Fibroblast of lung (primary cell): ENCODE data around the gene KRTCAP2.

ENCODE experiments used
- CTCF ChIP-seq, 2 donors: IDR thresholded peaks in 1 of 2; conservative IDR thresholded peaks in 1 of 2; 1 replicate in 1 of 2; 2 replicates in 1 of 2; pipeline ENCODE4 v1.5.1; 2011 to 2012; ENCODE audit warnings: low read length in 2 of 2, control low read depth in 1 of 2, inconsistent platforms in 1 of 2, low read depth in 1 of 2, mild to moderate bottlenecking in 1 of 2
- EZH2 ChIP-seq: IDR thresholded peaks from 2 replicates; pipeline ENCODE4 v1.5.1; 2012; ENCODE audit warnings: low read length, control low read depth, mild to moderate bottlenecking; ENCODE audit errors: missing control alignments

- TF ChIP-seq CTCF (conservative IDR thresholded peaks at IDR 0.05 in 1 of 2, IDR thresholded peaks at IDR 0.05 in 1 of 2; ENCODE audit: low read depth in 1 of 2, low read length in 2 of 2) (no peak), EZH2 (no peak)
Measured at GRCh38 chr1:155170101-155170785, 2.9 kb downstream of the KRTCAP2 start.
